AG09319 (cell line): ENCODE data around the gene NFIC.

Source experiments
- DNase-seq: peaks from one replicate; pipeline ENCODE4 v3.0.0-alpha.2; 2010; ENCODE audit warnings: low read depth; ENCODE audit errors: extremely low read depth
- TF ChIP-seq, protein P1 (sequence below): IDR thresholded peaks from 2 replicates; pipeline ENCODE4 v1.5.1; 2011; ENCODE audit warnings: low read depth, mild to moderate bottlenecking, inconsistent platforms, low read length, moderate library complexity

The NFIC gene

DNA sequence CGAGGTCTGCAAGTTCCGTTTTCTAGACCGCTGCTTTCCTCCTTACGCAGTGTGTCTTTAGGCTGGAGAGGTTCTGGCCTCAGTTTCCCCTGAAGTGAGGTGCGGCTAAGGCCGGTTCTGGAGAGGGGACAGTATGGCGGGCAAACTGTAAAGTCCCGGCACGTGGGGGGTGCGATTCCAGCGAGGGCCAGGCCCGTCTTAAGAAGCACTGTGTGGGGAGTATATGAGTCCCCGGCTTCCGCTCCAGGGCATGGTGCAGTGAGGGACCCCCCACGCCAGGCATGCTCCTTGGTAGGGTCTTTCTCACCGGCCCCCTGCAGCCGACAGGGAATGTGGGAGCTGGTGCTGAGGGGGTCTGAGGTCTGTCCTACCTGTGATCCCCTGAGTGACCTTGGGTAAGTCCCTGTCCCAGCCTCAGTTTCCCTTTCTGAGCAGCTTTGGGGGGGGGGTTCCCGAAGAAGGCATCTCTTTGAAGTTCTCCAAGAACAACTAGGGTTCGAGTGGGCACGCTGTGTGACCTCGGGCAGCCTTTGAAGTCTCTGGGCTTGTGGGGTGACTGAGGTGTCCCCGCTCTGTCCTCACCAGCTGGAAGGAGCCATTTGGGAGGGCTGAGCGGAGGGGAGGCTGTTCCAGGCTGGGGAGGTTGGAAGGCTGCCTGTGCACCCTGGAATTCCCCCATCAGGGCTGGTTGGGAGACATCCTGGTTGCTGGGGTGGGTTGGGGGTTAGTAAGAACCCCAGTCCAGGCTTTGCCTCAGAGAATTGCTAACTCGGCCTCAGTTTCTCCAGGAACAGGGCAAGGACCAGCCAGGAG is 1.5 kb downstream of the NFIC start:
- DNase-seq = no peak
- TF ChIP-seq, protein P1, sequence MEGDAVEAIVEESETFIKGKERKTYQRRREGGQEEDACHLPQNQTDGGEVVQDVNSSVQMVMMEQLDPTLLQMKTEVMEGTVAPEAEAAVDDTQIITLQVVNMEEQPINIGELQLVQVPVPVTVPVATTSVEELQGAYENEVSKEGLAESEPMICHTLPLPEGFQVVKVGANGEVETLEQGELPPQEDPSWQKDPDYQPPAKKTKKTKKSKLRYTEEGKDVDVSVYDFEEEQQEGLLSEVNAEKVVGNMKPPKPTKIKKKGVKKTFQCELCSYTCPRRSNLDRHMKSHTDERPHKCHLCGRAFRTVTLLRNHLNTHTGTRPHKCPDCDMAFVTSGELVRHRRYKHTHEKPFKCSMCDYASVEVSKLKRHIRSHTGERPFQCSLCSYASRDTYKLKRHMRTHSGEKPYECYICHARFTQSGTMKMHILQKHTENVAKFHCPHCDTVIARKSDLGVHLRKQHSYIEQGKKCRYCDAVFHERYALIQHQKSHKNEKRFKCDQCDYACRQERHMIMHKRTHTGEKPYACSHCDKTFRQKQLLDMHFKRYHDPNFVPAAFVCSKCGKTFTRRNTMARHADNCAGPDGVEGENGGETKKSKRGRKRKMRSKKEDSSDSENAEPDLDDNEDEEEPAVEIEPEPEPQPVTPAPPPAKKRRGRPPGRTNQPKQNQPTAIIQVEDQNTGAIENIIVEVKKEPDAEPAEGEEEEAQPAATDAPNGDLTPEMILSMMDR = no peak

DNA sequence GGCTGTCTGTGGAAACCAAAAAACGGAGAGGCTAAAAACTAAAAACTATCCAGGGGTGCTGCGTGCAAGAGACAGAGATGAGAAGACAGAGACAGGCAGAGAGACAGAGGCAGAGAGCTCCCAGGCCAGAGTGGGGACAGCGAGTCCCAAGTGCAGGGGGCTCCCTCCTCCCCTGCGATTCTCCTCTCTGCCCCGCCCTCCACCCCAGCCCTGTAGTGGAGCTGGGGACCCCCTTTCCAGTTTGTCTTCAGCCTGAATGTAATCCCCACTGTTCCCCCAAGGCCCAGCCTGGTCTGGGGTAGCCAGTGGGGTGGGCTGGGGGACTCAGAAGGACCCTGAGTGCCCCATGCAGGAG is 2.0 kb downstream of the NFIC start:
- DNase-seq = no peak
- TF ChIP-seq, protein P1 = no peak

DNA sequence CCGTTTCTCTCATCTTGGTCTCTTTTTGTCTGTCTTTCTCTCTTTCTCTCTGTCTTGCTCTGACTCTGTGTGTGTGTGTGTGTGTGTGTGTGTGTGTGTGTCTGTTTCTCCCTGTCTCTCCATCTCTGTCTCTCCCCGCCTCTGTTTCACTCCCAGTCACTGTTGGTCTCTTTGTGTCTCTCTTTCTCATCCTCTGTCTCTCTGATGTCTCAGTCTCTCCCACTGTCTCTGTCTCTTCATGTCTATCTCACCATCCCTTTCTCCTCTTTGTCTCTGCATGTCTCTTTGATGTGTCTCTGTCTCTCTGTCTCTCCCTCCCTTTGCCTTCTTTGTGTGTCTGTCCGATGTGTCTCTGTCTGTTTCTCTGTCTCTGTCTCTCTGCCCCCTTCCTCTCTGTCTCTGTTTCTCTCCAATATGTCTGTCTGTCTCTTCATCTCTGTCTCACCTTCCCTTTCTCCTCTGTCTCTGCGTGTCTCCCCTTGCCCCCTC is 2.5 kb downstream of the NFIC start:
- TF ChIP-seq, protein P1 = no peak
- no peak for DNase-seq

DNA sequence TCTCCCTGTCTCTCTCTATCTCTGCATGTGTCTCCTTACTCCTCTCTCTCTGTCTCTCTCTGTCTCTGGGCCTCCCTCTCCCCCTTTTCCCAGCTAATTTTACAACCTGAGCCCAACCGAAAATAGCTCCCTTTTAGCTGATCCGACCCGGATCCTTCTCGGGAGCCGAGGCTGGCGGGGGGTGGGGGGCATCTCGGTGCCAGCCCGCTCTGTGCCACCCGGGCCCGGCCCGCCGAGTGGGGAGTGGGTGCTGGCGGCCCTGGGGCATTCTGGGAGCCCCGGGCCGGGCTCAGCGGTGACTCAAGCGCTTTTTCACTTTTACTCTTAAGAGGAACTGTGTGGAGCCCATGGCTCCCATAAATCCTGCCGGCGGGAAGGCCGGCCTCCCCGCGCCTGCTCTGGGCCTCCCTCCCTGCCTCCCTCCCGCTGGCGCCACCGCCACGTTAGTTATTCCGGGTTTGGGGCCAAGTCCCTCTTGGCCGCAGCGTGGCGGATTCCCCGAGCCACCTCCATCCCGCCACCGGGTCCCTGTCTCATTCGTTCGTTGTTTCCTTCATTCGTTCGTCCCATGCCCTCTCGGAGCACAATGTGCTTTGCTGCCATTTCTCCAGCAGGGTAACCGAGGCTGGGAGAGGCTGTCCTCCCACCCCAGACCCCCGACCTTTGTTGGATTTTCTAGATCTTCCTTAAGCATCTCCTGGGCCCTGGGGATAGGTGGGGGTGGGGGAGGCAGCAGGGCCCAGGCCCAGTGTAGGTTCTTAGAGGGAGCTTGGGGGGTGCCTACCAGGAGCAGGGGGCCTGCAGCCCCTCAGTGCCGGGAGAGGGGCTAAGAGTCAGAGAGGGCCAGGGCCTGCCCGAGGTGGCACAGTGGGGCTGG is 3.2 kb downstream of the NFIC start:
- TF ChIP-seq, protein P1 = no peak
- DNase-seq = no peak

DNA sequence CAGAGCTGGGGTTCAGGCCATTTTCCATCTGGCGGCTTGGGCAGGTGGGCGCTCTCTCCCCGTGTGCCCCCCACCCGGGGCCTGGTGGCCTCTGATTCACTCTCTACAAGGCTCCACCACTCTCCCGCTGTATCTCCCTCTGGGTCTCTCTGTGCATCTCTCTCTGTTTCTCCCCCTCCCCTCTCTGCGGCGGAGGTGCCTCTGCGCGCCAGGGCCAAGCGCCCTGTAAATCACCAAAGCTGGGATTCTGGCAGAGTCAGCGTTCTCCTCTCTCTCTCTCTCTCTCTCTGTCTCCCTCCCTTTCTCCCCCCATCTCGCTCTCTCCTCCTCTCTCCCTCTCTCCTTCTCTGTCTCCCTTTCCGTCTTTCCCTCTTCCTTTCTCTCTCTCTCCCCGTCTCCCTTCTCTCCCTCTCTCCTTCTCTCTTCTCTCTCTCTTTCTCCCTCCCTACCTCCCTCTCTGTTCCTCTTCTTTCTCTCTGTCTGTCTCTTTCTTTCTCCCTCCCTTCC is 3.9 kb downstream of the NFIC start:
- TF ChIP-seq, protein P1 = no peak
- DNase-seq = no peak

DNA sequence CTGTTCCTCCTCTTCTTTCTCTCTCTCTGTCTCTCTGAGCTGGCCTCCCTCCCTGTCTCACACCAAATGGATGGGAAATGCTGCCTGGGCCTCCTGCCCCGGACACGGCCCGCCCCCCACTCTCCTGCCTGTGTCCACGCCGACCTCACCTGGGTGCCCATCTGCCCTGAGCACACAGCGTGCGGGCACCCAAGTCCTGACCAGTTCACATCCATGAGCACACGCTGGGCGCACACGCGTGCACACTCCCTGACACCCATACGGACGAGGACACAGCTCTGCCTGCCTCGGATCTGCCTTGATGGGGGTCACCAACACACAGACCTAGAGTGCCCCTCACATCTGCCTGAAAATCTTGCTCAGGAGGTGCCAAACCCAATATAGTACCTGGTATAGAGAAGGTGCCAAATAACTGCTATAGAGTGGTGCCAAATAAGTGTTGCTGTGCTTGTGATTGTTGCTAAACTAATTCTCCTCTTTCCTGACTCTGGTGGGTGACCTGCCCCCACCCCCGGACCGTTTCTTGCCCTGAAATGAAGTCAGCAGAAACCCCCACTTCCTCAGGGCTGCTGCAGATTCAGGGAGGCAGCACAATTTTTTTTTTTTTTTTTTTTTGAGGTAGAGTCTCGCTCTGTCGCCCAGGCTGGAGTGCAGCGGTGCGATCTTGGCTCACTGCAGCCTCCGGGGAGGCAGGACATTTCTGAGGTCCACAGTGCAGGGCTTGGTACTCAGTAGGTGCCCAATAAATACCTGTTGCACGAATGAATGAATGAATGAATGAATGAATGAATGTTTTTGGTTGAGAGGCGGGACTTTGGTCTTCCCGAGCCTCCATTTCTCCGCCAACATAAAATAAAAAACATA is 4.6 kb downstream of the NFIC start:
- TF ChIP-seq, protein P1 = no peak
- no peak for DNase-seq
